Loucy (cell line): ENCODE results near the gene SMIM17.

Experiments
- H2AFZ ChIP-seq: fragments of 200-600 bp; sonication (generic); 2 replicates; pipeline ENCODE4 v1.6.0; 2016; ENCODE audit warnings: antibody characterized with exemption, mild to moderate bottlenecking, low read length, moderate library complexity
- H3F3A ChIP-seq: fragments of 200-600 bp; 2 replicates; pipeline ENCODE4 v1.6.0; 2016; ENCODE audit warnings: antibody characterized with exemption, low read depth, mild to moderate bottlenecking
- H3K27me3 ChIP-seq: fragments of 200-600 bp; sonication (generic); 2 replicates; pipeline ENCODE4 v1.6.1; 2014; ENCODE audit warnings: low read length, mild to moderate bottlenecking; ENCODE audit not compliant: insufficient read depth, poor library complexity, severe bottlenecking
- H3K36me3 ChIP-seq: fragments of 200-600 bp; sonication (generic); 2 replicates; pipeline ENCODE4 v1.6.1; 2016; ENCODE audit warnings: low read length; ENCODE audit not compliant: insufficient read depth
- H3K4me1 ChIP-seq: fragments of 200-600 bp; sonication (generic); 2 replicates; pipeline ENCODE4 v1.5.1; 2014; ENCODE audit warnings: low read length, mild to moderate bottlenecking; ENCODE audit not compliant: insufficient read depth, poor library complexity, severe bottlenecking
- H3K4me2 ChIP-seq: fragments of 200-600 bp; sonication (generic); 2 replicates; pipeline ENCODE4 v1.6.0; 2014; ENCODE audit warnings: antibody characterized with exemption, low read length, low read depth, mild to moderate bottlenecking; ENCODE audit not compliant: poor library complexity, severe bottlenecking
- H3K4me3 ChIP-seq: fragments of 200-600 bp; sonication (generic); 2 replicates; pipeline ENCODE4 v1.5.1; 2014; ENCODE audit warnings: low read length, mild to moderate bottlenecking, mixed read lengths; ENCODE audit not compliant: poor library complexity, severe bottlenecking
- H3K79me2 ChIP-seq: fragments of 200-600 bp; sonication (generic); 2 replicates; pipeline ENCODE4 v1.6.1; 2014; ENCODE audit warnings: low read length; ENCODE audit not compliant: insufficient read depth
- H3K9ac ChIP-seq: fragments of 200-600 bp; sonication (generic); 2 replicates; pipeline ENCODE4 v1.6.0; 2014; ENCODE audit warnings: mild to moderate bottlenecking, low read depth, low read length, moderate library complexity; ENCODE audit not compliant: poor library complexity, severe bottlenecking
- H3K9me2 ChIP-seq: fragments of 200-600 bp; sonication (generic); replicated peaks from 2 replicates; pipeline ENCODE4 v1.6.1; 2016; ENCODE audit warnings: low read depth, low read length, mixed read lengths
- H3K9me3 ChIP-seq: fragments of 200-600 bp; sonication (generic); 2 replicates; pipeline ENCODE4 v1.6.1; 2014; ENCODE audit warnings: mild to moderate bottlenecking, antibody characterized with exemption, low read length, low read depth; ENCODE audit not compliant: insufficient read depth
- H4K20me1 ChIP-seq: fragments of 200-600 bp; sonication (generic); 2 replicates; pipeline ENCODE4 v1.6.0; 2014; ENCODE audit warnings: antibody characterized with exemption, low read length, mild to moderate bottlenecking; ENCODE audit not compliant: insufficient read depth, poor library complexity, severe bottlenecking
- CTCF ChIP-seq: fragments of 200-600 bp; sonication (generic); conservative IDR thresholded peaks from 2 replicates; pipeline ENCODE4 v1.5.1; 2014; ENCODE audit warnings: mild to moderate bottlenecking, antibody characterized with exemption, low read length
- EZH2phosphoT487 ChIP-seq: fragments of 200-600 bp; IDR thresholded peaks from 2 replicates; pipeline ENCODE4 v1.6.1; 2018; ENCODE audit warnings: antibody characterized with exemption, mild to moderate bottlenecking, moderate library complexity, borderline replicate concordance

Gene SMIM17

GRCh38 chr19:56623006-56623405, 20.0 kb upstream of the SMIM17 start:
- Histone ChIP-seq H3F3A (no peaks in the 10 kb centered on the region), H4K20me1 (peaks cover 5% of the 10 kb centered on the region), H3K4me2 (no peak overlapping the region), H3K9me2 (no peaks in the 10 kb centered on the region), H3K4me1 (no peaks in the 10 kb centered on the region), H3K36me3 (peaks cover 43% of the 10 kb centered on the region; the same call in 1 of the 2 replicates), H3K27me3 (no peaks in the 10 kb centered on the region), H3K9me3 (no peaks in the 10 kb centered on the region), H3K4me3 (no peak overlapping the region), H2AFZ (no peak overlapping the region), H3K79me2 (no peaks in the 10 kb centered on the region), H3K9ac (no peak overlapping the region)
- no peak for TF ChIP-seq EZH2phosphoT487
- TF ChIP-seq CTCF: no peak

GRCh38 chr19:56625708-56626107, 17.3 kb upstream of the SMIM17 start:
- H2AFZ ChIP-seq: no peak overlapping the region
- H3K79me2 ChIP-seq: no peaks in the 10 kb centered on the region
- no peak for TF ChIP-seq EZH2phosphoT487
- TF ChIP-seq CTCF: no peak
- no peaks in the 10 kb centered on the region for H3K27me3 ChIP-seq
- no peaks in the 10 kb centered on the region for H3F3A ChIP-seq
- no peaks in the 10 kb centered on the region for H3K4me1 ChIP-seq
- no peak overlapping the region for H3K4me3 ChIP-seq
- peaks cover 40% of the 10 kb centered on the region; the same call in 1 of the 2 replicates for H3K36me3 ChIP-seq
- H4K20me1 ChIP-seq: no peaks in the 10 kb centered on the region
- H3K9me2 ChIP-seq: no peaks in the 10 kb centered on the region
- 0 out of 2 replicates have a peak, but pooled peaks cover 5% of the 10 kb centered on the region for H3K9me3 ChIP-seq
- H3K9ac ChIP-seq: no peak overlapping the region
- H3K4me2 ChIP-seq: no peak overlapping the region

- no peaks in the 10 kb centered on the region for H3K9me2 ChIP-seq
- no peaks in the 10 kb centered on the region for H3F3A ChIP-seq
- no peaks in the 10 kb centered on the region for H3K79me2 ChIP-seq
- H3K36me3 ChIP-seq: no peaks in the 10 kb centered on the region
- no peak overlapping the region for H3K4me2 ChIP-seq
- H3K4me1 ChIP-seq: no peaks in the 10 kb centered on the region
- no peaks in the 10 kb centered on the region for H3K27me3 ChIP-seq
- no peak overlapping the region for H2AFZ ChIP-seq
- no peak for TF ChIP-seq CTCF
- TF ChIP-seq EZH2phosphoT487: no peak
- H4K20me1 ChIP-seq: no peaks in the 10 kb centered on the region
- no peak overlapping the region for H3K4me3 ChIP-seq
- peaks cover 13% of the 10 kb centered on the region; the same call in 1 of the 2 replicates for H3K9me3 ChIP-seq
- H3K9ac ChIP-seq: no peak overlapping the region
These were observed 9.9 kb upstream of the SMIM17 start for GRCh38 chr19:56633021-56633420.
